ENCODE measurements around the gene C16orf74. TPM values are rescaled to one million over a fixed set of nuclear protein-coding genes. Genes with fewer than 3 reads are reported as not detected.
A peak's percentile ranks its signal among the peaks of the same experiment; 100 is the strongest.

Gene C16orf74
- total RNA-seq, 3 donors from 2014 or later: 0.73 to 1.3 (median 1.0) TPM

DNA sequence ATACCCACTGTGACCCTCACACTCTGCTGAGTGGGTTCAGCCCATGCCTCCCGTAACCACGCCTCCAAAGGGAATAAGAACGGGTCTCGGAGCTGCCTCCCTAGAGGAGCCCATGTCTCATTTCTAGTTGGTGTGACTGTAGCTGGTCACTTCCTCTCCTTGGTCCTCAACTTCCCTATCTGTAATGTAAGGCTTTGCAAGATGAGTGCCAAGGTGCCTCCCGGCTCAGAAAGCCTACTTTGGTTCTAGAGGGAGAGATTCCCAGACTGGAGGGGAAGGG is 20.8 kb downstream of the C16orf74 start:
- intact Hi-C loops (cut with DNase I, micrococcal nuclease): no loop called here
- TF ChIP-seq, protein P1, sequence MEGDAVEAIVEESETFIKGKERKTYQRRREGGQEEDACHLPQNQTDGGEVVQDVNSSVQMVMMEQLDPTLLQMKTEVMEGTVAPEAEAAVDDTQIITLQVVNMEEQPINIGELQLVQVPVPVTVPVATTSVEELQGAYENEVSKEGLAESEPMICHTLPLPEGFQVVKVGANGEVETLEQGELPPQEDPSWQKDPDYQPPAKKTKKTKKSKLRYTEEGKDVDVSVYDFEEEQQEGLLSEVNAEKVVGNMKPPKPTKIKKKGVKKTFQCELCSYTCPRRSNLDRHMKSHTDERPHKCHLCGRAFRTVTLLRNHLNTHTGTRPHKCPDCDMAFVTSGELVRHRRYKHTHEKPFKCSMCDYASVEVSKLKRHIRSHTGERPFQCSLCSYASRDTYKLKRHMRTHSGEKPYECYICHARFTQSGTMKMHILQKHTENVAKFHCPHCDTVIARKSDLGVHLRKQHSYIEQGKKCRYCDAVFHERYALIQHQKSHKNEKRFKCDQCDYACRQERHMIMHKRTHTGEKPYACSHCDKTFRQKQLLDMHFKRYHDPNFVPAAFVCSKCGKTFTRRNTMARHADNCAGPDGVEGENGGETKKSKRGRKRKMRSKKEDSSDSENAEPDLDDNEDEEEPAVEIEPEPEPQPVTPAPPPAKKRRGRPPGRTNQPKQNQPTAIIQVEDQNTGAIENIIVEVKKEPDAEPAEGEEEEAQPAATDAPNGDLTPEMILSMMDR (IDR thresholded peaks at IDR 0.05): no peak
- DNase-seq (no peak), ATAC-seq (no peak)
- Histone ChIP-seq H3K4me3 (no peak overlapping the region), H3K9me3 (no peaks in the 10 kb centered on the region), H3K4me1 (ENCODE audit: low read depth) (no peaks in the 10 kb centered on the region), H3K36me3 (ENCODE audit: low read depth) (no peaks in the 10 kb centered on the region)

DNA sequence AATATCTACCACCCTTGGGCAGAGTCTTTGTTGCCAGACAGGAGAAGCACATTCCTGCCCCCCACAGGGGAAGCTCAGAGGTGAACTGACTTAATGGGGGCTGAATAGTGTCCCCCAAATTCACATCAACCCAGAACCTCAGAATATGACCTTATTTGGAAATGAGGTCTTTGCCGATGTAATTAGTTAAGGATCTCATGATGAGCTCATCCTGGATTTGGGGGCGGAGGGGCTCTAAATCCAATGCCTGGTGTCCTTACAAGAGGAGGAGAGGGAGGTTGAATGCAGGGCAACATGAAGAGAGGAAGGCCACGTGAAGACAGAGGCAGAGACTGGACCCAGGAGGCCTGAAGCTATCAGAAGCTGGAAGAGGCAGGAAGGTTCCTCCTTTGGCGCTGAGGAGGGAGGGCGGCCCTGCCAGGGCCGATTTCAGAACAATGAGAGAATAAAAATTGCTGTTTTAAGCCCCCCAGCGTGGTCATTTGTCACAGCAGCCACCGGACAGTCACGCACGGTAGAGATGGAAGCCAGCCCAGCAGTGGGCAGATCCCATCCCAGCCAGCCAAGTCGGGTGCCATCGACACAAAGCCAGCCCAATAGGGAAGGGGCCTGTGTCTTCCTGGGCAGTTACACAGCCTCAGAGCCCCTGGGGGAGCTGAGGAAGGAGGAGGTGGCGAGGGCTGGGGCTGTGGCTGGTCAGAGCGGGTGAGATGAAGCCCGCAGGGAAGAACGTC is 21.3 kb downstream of the C16orf74 start:
- ATAC-seq: no peak

DNA sequence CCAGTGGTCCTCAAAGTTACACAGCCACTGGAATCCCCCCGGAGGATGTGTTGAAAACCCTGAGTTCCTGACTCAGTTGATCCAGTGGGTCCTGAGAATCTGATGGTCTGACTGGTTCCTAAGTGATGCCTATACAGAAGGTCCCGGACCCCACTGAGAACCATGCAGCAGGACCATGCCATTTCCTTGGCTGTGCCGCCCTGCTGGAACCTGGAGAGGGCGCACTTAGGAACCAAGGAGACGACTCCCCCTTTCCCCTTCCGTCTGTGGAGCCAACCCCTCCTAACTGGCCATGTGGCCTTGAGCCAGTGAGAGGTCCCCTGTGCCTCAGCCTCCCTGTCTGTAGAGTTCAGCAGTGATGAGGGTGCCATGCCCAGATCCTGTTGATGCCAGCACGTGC is 22.0 kb downstream of the C16orf74 start:
- TF ChIP-seq, protein P1 (IDR thresholded peaks at IDR 0.05): no peak
- intact Hi-C loops (cut with DNase I, micrococcal nuclease): no loop called here
- DNase-seq (no peak), ATAC-seq (no peak)
- no peaks in the 10 kb centered on the region for H3K36me3 ChIP-seq (ENCODE audit: low read depth)
- no peaks in the 10 kb centered on the region for H3K4me1 ChIP-seq (ENCODE audit: low read depth)
- H3K9me3 ChIP-seq: no peaks in the 10 kb centered on the region
- H3K4me3 ChIP-seq: no peak overlapping the region

More for the DNA sequence above, 21.3 kb downstream of the C16orf74 start:
- intact Hi-C loops (cut with DNase I, micrococcal nuclease): no loop called here
- Histone ChIP-seq H3K9me3 (no peaks in the 10 kb centered on the region), H3K36me3 (ENCODE audit: low read depth) (no peaks in the 10 kb centered on the region), H3K4me3 (no peak overlapping the region), H3K4me1 (ENCODE audit: low read depth) (no peaks in the 10 kb centered on the region)
- TF ChIP-seq, protein P1 (IDR thresholded peaks at IDR 0.05): no peak
- DNase-seq: no peak

DNA sequence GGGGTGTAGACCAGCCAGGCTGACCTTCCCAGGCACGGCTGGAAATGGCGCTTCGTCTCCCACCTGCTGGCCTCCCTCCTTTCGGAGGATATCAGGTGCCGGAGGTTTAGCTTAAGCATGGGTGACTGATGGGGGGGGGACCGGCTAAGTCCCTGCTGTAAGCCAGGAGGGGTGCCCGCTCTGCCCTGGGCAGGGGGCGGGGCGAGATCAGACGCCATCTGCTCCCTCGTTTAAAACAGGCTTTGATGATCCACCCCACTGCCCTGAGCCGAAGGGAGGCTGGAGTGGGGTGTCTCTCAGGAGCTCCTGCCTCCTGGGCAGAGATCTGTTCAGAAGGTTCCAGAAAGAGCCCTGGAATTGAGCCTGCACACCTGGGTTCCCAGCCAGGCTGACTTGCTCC is 26.0 kb downstream of the C16orf74 start:
- Histone ChIP-seq H3K9me3 (no peaks in the 10 kb centered on the region), H3K4me3 (no peak overlapping the region), H3K4me1 (ENCODE audit: low read depth) (no peaks in the 10 kb centered on the region), H3K36me3 (ENCODE audit: low read depth) (no peaks in the 10 kb centered on the region)
- intact Hi-C loops (cut with DNase I, micrococcal nuclease): no loop called here
- ATAC-seq: no peak
- no peak for DNase-seq
- TF ChIP-seq, protein P1 (IDR thresholded peaks at IDR 0.05): no peak

DNA sequence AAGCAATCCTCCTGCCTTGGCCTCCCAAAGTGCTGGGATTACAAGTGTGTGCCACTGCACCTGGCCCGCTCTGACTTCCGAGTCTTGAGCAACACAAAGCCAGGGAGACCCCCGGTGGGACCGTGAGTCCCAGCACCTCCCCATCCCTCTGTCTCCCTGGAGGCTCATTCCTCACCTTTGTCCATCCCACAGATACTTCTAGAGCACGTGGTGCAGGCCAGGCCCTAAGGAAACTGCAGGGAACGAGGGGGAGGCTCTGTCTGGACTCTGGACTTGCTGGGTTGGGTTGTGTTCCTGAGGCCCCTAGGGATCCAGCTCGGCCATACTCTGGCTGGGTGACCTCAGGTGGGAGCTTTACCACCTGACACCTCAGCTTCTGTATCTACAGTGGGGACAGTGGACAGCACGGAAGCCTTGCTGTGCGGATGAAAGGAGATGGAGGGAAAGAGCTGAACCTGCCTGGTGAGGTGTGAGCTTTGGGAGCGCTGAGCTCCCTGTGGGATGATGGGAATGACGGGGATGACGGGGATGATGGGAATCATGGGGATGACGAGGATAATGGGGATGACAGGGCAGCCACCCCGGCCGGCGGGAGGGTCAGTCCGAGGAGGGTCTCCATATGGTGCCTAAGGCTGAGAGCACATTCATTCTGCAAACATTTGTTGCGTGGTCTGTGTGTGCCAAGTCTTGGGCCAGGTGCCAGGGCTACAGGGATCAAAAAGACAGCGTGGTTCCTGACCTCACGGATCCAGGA is 26.6 kb downstream of the C16orf74 start:
- ATAC-seq (peak; percentile 17), DNase-seq (no peak)
- H3K4me1 ChIP-seq (ENCODE audit: low read depth): no peaks in the 10 kb centered on the region
- intact Hi-C loops (cut with DNase I, micrococcal nuclease): no loop called here
- H3K9me3 ChIP-seq: no peaks in the 10 kb centered on the region
- no peak overlapping the region for H3K4me3 ChIP-seq
- TF ChIP-seq, protein P1 (IDR thresholded peaks at IDR 0.05): no peak
- H3K36me3 ChIP-seq (ENCODE audit: low read depth): no peaks in the 10 kb centered on the region
